SK-N-SH treated with all-trans-retinoic acid at 6 μM for 48 hours (cell line): ENCODE results near the gene ZCCHC7.

Source experiments
- ATAC-seq: fragments of 200-7000 bp; cut with Tn5 transposase; 3 replicates; pipeline ENCODE4 v1.9.1; 2020; ENCODE audit warnings: mild to moderate bottlenecking, moderate library complexity
- GLIS3 ChIP-seq: fragments of 250-450 bp; sonication (Bioruptor Pico); IDR thresholded peaks from 2 replicates; pipeline ENCODE4 v1.5.0; 2020; ENCODE audit warnings: mild to moderate bottlenecking, moderate library complexity
- ISL1 ChIP-seq: fragments of 250-450 bp; sonication (Bioruptor Pico); IDR thresholded peaks from 2 replicates; pipeline ENCODE4 v2.1.2; 2022; ENCODE audit warnings: mild to moderate bottlenecking, moderate library complexity
- OSR1 ChIP-seq: fragments of 250-450 bp; sonication (Bioruptor Pico); IDR thresholded peaks from 2 replicates; pipeline ENCODE4 v1.8.0; 2022; ENCODE audit warnings: moderate library complexity, mild to moderate bottlenecking, inconsistent platforms
- PPARA ChIP-seq: fragments of 250-450 bp; sonication (Bioruptor Pico); IDR thresholded peaks from 2 replicates; pipeline ENCODE4 v1.5.0; 2020; ENCODE audit warnings: mild to moderate bottlenecking, borderline replicate concordance
- RARB ChIP-seq: fragments of 250-450 bp; sonication (Bioruptor Pico); IDR thresholded peaks from 2 replicates; pipeline ENCODE4 v1.8.0; 2021; ENCODE audit warnings: mild to moderate bottlenecking, moderate library complexity
- SNAI2 ChIP-seq: fragments of 250-450 bp; sonication (Bioruptor Pico); IDR thresholded peaks from 2 replicates; pipeline ENCODE4 v1.5.0; 2020; ENCODE audit warnings: mild to moderate bottlenecking, moderate library complexity
- TCF4 ChIP-seq: fragments of 250-450 bp; sonication (Bioruptor Pico); IDR thresholded peaks from 2 replicates; pipeline ENCODE4 v1.8.0; 2021; ENCODE audit warnings: mild to moderate bottlenecking, moderate library complexity, borderline replicate concordance
- TOX ChIP-seq: fragments of 250-450 bp; sonication (Bioruptor Pico); IDR thresholded peaks from 2 replicates; pipeline ENCODE4 v1.8.0; 2021; ENCODE audit warnings: mild to moderate bottlenecking, moderate library complexity, borderline replicate concordance
- ZC3H10 ChIP-seq: fragments of 250-450 bp; sonication (Bioruptor Pico); IDR thresholded peaks from 2 replicates; pipeline ENCODE4 v1.5.1; 2021; ENCODE audit warnings: mild to moderate bottlenecking, moderate library complexity
- ZFP3 ChIP-seq: fragments of 250-450 bp; sonication (Bioruptor Pico); IDR thresholded peaks from 2 replicates; pipeline ENCODE4 v1.5.0; 2020; ENCODE audit warnings: mild to moderate bottlenecking, moderate library complexity
- ZNF565 ChIP-seq: fragments of 450-650 bp; formaldehyde crosslinking; conservative IDR thresholded peaks from 2 replicates; pipeline ENCODE4 v1.5.0; 2020; ENCODE audit warnings: low read depth, mild to moderate bottlenecking, moderate library complexity
- ZNF8 ChIP-seq: fragments of 450-650 bp; formaldehyde crosslinking; IDR thresholded peaks from 2 replicates; pipeline ENCODE4 v1.5.0; 2020; ENCODE audit warnings: mild to moderate bottlenecking, moderate library complexity
- TF ChIP-seq, protein P1 (sequence below): fragments of 250-450 bp; sonication (Bioruptor Pico); IDR thresholded peaks from 2 replicates; pipeline ENCODE4 v1.5.1; 2020; ENCODE audit warnings: low read depth, mild to moderate bottlenecking, moderate library complexity
- TF ChIP-seq, protein P2 (sequence below): fragments of 250-450 bp; sonication (Bioruptor Pico); IDR thresholded peaks from 2 replicates; pipeline ENCODE4 v1.8.0; 2021; ENCODE audit warnings: low read depth, mild to moderate bottlenecking, moderate library complexity, borderline replicate concordance
- TF ChIP-seq, protein P3 (sequence below): fragments of 250-450 bp; sonication (Bioruptor Pico); IDR thresholded peaks from 2 replicates; pipeline ENCODE4 v1.8.0; 2020; ENCODE audit warnings: mild to moderate bottlenecking, moderate library complexity, borderline replicate concordance
- TF ChIP-seq, protein P4 (sequence below): fragments of 250-450 bp; sonication (Bioruptor Pico); IDR thresholded peaks from 2 replicates; pipeline ENCODE4 v1.5.1; 2021; ENCODE audit warnings: mild to moderate bottlenecking, moderate library complexity

Gene ZCCHC7

DNA sequence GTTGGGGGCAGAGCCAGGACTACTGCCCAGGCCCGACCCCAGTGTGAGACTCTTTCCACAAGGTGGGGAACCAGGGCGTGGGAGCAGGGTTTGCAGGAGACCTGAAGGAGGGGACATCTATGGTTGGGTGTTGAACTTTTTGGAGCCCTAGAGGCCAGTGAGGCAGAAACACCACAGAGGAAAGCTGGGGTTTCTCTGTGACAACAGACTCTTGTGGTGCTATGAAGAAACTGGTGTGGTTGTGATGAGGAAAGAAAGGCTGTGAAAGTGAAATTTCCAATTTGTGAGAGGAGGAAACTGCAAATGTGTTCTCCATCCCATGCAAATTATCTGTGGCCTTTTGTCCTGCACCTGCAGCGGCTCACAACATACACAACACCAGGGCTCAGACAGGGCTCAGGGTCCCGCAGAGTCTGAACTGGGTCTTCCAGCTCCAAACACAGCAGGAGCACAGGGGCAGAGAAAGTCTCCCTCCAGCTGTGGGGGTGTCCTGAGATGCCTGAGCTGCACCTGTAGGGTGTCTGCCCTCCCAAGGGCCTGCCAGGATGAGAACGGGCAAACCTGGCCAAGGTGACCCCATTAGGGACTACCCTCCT, 250.7 kb downstream of the ZCCHC7 start:
- no peak for ATAC-seq
- TF ChIP-seq TOX (CRISPR knock-in tag) (no peak), GLIS3 (CRISPR knock-in tag) (no peak), PPARA (no peak), ZNF8 (CRISPR knock-in tag) (no peak), ZNF565 (no peak), ISL1 (no peak), ZC3H10 (CRISPR knock-in tag) (no peak), ZFP3 (CRISPR knock-in tag) (no peak), TCF4 (CRISPR knock-in tag) (no peak)
- TF ChIP-seq, protein P1, sequence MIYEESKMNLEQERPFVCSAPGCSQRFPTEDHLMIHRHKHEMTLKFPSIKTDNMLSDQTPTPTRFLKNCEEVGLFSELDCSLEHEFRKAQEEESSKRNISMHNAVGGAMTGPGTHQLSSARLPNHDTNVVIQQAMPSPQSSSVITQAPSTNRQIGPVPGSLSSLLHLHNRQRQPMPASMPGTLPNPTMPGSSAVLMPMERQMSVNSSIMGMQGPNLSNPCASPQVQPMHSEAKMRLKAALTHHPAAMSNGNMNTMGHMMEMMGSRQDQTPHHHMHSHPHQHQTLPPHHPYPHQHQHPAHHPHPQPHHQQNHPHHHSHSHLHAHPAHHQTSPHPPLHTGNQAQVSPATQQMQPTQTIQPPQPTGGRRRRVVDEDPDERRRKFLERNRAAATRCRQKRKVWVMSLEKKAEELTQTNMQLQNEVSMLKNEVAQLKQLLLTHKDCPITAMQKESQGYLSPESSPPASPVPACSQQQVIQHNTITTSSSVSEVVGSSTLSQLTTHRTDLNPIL: no peak
- TF ChIP-seq, protein P2, sequence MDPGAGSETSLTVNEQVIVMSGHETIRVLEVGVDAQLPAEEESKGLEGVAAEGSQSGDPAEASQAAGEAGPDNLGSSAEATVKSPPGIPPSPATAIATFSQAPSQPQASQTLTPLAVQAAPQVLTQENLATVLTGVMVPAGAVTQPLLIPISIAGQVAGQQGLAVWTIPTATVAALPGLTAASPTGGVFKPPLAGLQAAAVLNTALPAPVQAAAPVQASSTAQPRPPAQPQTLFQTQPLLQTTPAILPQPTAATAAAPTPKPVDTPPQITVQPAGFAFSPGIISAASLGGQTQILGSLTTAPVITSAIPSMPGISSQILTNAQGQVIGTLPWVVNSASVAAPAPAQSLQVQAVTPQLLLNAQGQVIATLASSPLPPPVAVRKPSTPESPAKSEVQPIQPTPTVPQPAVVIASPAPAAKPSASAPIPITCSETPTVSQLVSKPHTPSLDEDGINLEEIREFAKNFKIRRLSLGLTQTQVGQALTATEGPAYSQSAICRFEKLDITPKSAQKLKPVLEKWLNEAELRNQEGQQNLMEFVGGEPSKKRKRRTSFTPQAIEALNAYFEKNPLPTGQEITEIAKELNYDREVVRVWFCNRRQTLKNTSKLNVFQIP: no peak
- TF ChIP-seq, all 23 proteins: peak for 0

DNA sequence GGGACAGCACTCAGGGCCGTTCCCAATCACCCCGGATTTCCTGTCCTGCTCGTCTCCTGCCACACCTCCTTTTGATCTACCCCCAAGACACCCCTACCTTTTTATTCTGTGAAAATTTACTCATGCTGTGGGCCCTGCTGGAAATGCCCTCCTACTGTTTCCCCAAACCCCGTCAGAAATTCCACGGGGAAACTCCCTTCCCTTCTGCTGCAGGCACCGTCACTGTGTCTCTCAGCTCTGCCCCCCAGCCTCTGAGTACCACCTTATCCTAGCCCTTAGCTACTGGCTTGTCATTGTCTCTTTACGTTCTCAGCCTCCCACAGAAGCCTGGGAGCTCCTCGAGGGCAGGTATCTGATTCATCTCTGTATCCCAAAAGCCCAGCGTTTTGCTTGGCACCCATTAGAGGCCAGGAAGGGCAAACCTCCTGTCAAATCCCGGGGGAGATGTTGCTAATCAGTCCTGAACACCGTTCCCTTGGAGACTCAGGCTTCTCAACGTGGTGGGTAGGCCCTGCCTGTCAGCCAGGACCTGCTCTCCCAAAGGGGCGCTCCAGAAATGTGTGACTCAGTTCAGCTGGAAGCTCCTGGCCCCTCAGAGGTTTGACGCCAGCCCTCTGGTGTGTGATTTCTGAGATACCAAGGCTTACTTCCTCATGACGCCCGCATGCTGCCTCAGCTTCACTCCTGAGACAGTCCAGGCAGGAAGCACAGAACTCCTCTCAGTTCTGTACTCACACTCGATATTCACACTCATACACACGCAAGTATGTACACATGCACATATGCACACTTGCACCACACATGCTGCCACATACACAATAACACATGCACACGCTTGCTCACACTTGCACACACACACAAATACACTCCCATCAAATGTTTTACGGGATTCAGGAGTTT, 251.4 kb downstream of the ZCCHC7 start:
- TF ChIP-seq PPARA (no peak), ZFP3 (CRISPR knock-in tag) (no peak), TCF4 (CRISPR knock-in tag) (no peak), OSR1 (no peak)
- TF ChIP-seq, protein P2: no peak
- ATAC-seq: no peak

DNA sequence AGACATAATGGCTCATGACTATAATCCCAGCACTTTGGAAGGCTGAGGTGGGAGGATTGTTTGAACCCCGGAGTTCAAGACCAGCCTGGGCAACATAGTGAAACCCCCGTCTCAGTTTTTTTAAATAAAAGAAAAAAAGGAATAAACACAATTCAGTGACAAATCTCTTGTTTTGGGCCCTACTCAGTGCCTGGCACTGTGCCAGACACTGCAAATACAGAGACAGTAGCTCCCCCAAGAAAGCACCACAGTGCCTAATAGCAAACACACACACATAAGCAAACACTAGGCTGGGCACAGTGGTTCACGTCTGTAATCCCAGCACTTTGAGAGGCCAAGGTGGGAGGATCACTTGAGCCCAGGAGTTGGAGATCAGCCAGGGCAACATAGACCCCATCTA, 252.5 kb downstream of the ZCCHC7 start:
- ATAC-seq: no peak

More for the DNA sequence above, 252.5 kb downstream of the ZCCHC7 start:
- TF ChIP-seq PPARA (no peak), RARB (CRISPR knock-in tag) (no peak), SNAI2 (CRISPR knock-in tag) (no peak), ZFP3 (CRISPR knock-in tag) (no peak), TOX (CRISPR knock-in tag) (no peak), ISL1 (no peak), ZNF8 (CRISPR knock-in tag) (no peak), ZC3H10 (CRISPR knock-in tag) (no peak), GLIS3 (CRISPR knock-in tag) (no peak)
- TF ChIP-seq, protein P1: no peak
- TF ChIP-seq, protein P3, sequence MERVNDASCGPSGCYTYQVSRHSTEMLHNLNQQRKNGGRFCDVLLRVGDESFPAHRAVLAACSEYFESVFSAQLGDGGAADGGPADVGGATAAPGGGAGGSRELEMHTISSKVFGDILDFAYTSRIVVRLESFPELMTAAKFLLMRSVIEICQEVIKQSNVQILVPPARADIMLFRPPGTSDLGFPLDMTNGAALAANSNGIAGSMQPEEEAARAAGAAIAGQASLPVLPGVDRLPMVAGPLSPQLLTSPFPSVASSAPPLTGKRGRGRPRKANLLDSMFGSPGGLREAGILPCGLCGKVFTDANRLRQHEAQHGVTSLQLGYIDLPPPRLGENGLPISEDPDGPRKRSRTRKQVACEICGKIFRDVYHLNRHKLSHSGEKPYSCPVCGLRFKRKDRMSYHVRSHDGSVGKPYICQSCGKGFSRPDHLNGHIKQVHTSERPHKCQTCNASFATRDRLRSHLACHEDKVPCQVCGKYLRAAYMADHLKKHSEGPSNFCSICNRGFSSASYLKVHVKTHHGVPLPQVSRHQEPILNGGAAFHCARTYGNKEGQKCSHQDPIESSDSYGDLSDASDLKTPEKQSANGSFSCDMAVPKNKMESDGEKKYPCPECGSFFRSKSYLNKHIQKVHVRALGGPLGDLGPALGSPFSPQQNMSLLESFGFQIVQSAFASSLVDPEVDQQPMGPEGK (CRISPR knock-in tag): no peak
- TF ChIP-seq, protein P4, sequence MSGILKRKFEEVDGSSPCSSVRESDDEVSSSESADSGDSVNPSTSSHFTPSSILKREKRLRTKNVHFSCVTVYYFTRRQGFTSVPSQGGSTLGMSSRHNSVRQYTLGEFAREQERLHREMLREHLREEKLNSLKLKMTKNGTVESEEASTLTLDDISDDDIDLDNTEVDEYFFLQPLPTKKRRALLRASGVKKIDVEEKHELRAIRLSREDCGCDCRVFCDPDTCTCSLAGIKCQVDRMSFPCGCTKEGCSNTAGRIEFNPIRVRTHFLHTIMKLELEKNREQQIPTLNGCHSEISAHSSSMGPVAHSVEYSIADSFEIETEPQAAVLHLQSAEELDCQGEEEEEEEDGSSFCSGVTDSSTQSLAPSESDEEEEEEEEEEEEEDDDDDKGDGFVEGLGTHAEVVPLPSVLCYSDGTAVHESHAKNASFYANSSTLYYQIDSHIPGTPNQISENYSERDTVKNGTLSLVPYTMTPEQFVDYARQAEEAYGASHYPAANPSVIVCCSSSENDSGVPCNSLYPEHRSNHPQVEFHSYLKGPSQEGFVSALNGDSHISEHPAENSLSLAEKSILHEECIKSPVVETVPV (CRISPR knock-in tag): no peak
